ENCODE measurements around the gene MLX.

MLX gene

DNA sequence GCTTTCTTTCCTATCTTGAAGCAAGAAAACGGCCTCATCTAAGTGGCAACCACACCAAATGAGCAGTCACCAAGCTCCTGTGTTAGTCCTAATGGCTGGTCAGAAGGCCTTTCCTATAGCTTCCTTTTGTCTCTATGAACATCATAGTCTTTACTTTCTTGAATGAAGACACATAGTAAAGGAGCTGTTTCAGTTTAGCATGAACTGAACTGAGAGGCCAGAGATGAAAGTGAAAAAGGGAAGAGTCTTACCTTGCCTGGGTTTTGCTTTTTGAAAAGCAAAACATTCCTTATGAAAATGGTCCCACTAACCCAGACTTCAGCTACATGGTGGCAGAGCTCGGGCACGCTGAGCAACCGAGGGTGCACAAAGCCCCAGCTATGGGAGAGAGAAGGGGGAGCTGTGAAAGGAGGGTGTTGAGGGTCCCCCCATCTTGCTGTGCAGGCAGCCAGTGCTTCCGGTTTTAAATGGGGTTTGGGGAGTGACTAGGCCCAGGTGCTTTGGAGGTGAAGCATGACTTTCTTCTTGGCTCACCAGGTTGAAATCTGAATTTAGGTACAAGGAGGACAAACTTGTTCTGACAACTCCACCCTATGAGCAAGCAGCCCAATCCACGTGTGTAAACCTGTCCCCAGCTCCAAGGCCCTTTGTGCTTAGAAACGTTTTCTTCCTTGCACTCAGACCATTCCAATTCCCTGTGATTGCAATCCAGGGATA is 19.8 kb downstream of the MLX start:
- peaks cover 63% of the 10 kb centered on the region for H3K36me3 ChIP-seq (replicated peaks)
- no peak overlapping the region for H3K27ac ChIP-seq
- TF ChIP-seq, protein P1, sequence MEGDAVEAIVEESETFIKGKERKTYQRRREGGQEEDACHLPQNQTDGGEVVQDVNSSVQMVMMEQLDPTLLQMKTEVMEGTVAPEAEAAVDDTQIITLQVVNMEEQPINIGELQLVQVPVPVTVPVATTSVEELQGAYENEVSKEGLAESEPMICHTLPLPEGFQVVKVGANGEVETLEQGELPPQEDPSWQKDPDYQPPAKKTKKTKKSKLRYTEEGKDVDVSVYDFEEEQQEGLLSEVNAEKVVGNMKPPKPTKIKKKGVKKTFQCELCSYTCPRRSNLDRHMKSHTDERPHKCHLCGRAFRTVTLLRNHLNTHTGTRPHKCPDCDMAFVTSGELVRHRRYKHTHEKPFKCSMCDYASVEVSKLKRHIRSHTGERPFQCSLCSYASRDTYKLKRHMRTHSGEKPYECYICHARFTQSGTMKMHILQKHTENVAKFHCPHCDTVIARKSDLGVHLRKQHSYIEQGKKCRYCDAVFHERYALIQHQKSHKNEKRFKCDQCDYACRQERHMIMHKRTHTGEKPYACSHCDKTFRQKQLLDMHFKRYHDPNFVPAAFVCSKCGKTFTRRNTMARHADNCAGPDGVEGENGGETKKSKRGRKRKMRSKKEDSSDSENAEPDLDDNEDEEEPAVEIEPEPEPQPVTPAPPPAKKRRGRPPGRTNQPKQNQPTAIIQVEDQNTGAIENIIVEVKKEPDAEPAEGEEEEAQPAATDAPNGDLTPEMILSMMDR (IDR thresholded peaks at IDR 0.05; ENCODE audit: low read depth, low read length, missing control alignments): no peak
- in situ Hi-C loops (cut with HindIII; ENCODE audit: low pct_ligation_motif_present, low sequenced_read_pairs): no loop called here
- no peaks in the 10 kb centered on the region for H3K27me3 ChIP-seq (replicated peaks)
- no peak overlapping the region for H3K4me3 ChIP-seq (ENCODE audit: low read depth, low read length)
- DNase-seq: no peak

DNA sequence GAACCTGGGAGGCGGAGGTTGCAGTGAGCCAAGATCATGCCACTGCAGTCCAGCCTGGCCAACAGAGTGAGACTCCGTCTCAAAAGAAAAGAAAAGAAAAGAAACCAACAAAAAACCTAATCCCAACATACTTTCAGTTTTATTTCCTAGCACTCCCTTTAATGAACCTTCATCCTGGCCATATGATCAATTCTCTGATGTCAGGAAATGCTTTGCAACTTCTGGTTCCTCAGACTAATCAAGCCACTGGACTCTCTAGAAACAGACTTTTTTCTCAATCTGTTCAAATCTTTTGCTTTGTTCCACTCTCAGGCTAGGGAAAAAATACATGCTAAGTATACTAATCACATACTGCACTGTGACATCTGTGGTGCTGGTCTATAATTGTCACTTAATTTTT is 24.0 kb downstream of the MLX start:
- H3K27me3 ChIP-seq (replicated peaks): no peaks in the 10 kb centered on the region

DNA sequence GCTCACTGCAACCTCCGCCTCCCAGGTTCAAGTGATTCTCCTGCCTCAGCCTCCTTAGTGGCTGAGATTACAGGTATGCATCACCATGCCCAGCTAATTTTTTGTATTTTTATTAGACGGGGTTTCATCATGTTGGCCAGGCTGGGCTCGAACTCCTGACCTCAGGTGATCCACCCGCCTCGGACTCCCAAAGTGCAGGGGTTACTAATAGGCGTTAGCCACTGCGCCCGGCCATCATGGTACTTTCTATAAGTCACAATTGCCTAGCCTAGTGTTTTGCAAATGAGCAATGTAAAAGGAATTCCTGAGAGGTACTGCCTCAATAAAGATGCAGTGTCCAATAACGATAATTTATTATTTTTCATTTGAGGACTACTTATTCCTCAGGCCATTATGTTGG is 24.5 kb downstream of the MLX start:
- Histone ChIP-seq H3K27ac (no peak overlapping the region), H3K27me3 (replicated peaks) (no peaks in the 10 kb centered on the region), H3K4me3 (ENCODE audit: low read depth, low read length) (no peak overlapping the region), H3K36me3 (replicated peaks) (peaks cover 26% of the 10 kb centered on the region)
- TF ChIP-seq, protein P1 (IDR thresholded peaks at IDR 0.05; ENCODE audit: low read depth, low read length, missing control alignments): no peak
- no peak for DNase-seq
- in situ Hi-C loops (cut with HindIII; ENCODE audit: low pct_ligation_motif_present, low sequenced_read_pairs): no loop called here

More for the DNA sequence above, 24.0 kb downstream of the MLX start:
- in situ Hi-C loops (cut with HindIII; ENCODE audit: low pct_ligation_motif_present, low sequenced_read_pairs): no loop called here
- TF ChIP-seq, protein P1 (IDR thresholded peaks at IDR 0.05; ENCODE audit: low read depth, low read length, missing control alignments): no peak
- DNase-seq: no peak
- Histone ChIP-seq H3K27ac (no peak overlapping the region), H3K36me3 (replicated peaks) (peaks cover 27% of the 10 kb centered on the region), H3K4me3 (ENCODE audit: low read depth, low read length) (no peak overlapping the region)

DNA sequence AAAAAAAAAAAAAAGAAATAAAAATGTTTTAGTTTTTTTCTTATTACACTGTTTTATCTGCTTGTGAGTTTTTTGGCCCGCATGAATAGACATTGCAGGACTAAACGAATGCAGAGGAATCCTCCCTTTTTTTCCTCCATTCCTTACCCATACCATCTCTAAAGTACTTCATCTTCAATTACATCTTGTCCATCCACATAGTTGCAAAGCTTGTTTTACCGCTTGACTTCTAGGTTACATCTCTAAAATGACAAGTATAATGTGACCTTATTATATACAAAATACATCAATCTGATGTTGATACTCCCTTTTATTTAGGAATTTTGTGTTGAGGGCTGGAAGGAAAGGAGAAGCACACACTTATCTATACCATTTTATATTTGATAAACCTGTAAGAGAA is 29.5 kb downstream of the MLX start:
- no peaks in the 10 kb centered on the region for H3K27me3 ChIP-seq (replicated peaks)
- no peak for DNase-seq
- in situ Hi-C loops (cut with HindIII; ENCODE audit: low pct_ligation_motif_present, low sequenced_read_pairs): no loop called here
- no peak overlapping the region for H3K27ac ChIP-seq
- TF ChIP-seq, protein P1 (IDR thresholded peaks at IDR 0.05; ENCODE audit: low read depth, low read length, missing control alignments): no peak
- H3K4me3 ChIP-seq (ENCODE audit: low read depth, low read length): no peak overlapping the region
- H3K36me3 ChIP-seq (replicated peaks): no peaks in the 10 kb centered on the region

DNA sequence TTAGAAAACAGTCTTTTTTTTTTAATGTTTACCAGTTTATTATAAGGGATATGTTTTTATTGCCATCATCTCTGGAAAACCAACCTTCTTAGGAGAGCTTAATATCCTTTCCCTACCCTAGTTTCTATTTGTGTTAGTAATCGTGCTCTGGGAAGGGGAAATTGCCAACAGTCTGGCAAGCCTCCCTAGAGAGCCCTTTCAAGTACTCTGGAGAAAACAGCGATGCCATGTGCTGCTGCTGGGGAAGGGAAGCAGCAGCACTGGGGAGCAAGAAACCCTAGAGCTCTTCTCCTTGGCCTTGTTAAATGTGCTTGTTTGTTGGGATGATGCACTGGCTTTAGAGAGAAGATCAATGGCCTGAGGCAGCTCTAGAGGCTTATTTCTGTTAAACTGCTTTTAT is 32.0 kb downstream of the MLX start:
- Histone ChIP-seq H3K27me3 (replicated peaks) (no peaks in the 10 kb centered on the region), H3K4me3 (ENCODE audit: low read depth, low read length) (no peak overlapping the region), H3K27ac (no peak overlapping the region), H3K36me3 (replicated peaks) (no peaks in the 10 kb centered on the region)
- in situ Hi-C loops (cut with HindIII; ENCODE audit: low pct_ligation_motif_present, low sequenced_read_pairs): no loop called here
- DNase-seq: no peak
- TF ChIP-seq, protein P1 (IDR thresholded peaks at IDR 0.05; ENCODE audit: low read depth, low read length, missing control alignments): no peak

DNA sequence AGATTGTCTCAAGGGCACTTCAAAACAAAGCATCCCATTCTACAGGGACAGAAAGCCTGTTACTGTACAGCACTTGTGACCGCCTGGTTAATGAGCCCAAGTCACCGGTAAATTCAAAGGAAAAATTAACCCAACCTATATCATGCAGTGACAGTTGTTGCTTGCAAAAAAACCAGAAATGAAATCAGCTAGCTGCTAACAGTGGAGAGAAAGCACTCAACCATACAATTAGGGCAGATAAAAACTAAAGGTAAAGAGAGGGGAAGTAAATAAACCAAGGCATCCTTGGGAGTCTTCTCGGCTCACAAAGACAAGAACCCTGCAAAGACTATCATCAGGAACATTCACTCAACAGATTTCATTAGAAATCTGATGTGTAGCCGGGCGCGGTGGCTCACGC is 36.4 kb downstream of the MLX start:
- DNase-seq: no peak
- Histone ChIP-seq H3K27me3 (replicated peaks) (no peaks in the 10 kb centered on the region), H3K36me3 (replicated peaks) (no peaks in the 10 kb centered on the region), H3K27ac (no peak overlapping the region), H3K4me3 (ENCODE audit: low read depth, low read length) (no peak overlapping the region)
- in situ Hi-C loops (cut with HindIII; ENCODE audit: low pct_ligation_motif_present, low sequenced_read_pairs): loop anchor here (10.0 kb wide), 1 partner anchor 61 kb away; no protein-coding TSS in a partner anchor
- TF ChIP-seq, protein P1 (IDR thresholded peaks at IDR 0.05; ENCODE audit: low read depth, low read length, missing control alignments): no peak

Data from brain microvascular endothelial cell (primary cell).